A673 (cell line): Measurements from ENCODE around the gene THUMPD1. TPM values are rescaled to one million over a fixed set of nuclear protein-coding genes. Genes with fewer than 3 reads are reported as not detected.

Experiments used
- BruUV-seq: library from RNA; stranded (reverse); fragments of 400-500 nt; replicated peaks from 2 replicates; lab custom pipeline; 2021; lab: Mats Ljungman, UMichigan
- CTCF ChIA-PET: fragments of 300-600 bp; sonication (Branson Sonifier 250); formaldehyde crosslinking; loops from one replicate; lab custom pipeline; 2022; ENCODE audit warnings: antibody characterized with exemption; lab: Charles Lee
- POLR2A ChIA-PET: fragments of 300-600 bp; sonication (Branson Sonifier 250); formaldehyde crosslinking; loops from one replicate; lab custom pipeline; 2022; ENCODE audit warnings: antibody characterized with exemption; ENCODE audit not compliant: low non-redundant PET; lab: Charles Lee
- DNase-seq: peaks from one replicate; pipeline ENCODE4 v3.0.0-alpha.2; 2015; ENCODE audit warnings: low spot score
- H3K27ac ChIP-seq: fragments of 200-600 bp; sonication (generic); 2 replicates; pipeline ENCODE4 v1.5.1; 2016; ENCODE audit warnings: mixed run types, low read depth, mild to moderate bottlenecking, mixed read lengths, antibody characterized with exemption, low read length; ENCODE audit not compliant: poor library complexity, severe bottlenecking
- H3K27me3 ChIP-seq: fragments of 200-600 bp; sonication (generic); replicated peaks from 2 replicates; pipeline ENCODE4 v1.6.1; 2017; ENCODE audit warnings: mixed run types, low read depth, mild to moderate bottlenecking, mixed read lengths, antibody characterized with exemption, low read length; ENCODE audit not compliant: insufficient read depth, poor library complexity
- H3K36me3 ChIP-seq: fragments of 200-600 bp; sonication (generic); 2 replicates; pipeline ENCODE4 v1.6.1; 2016; ENCODE audit warnings: mixed run types, mild to moderate bottlenecking, mixed read lengths, antibody characterized with exemption, low read length; ENCODE audit not compliant: insufficient read depth, poor library complexity, severe bottlenecking
- H3K4me1 ChIP-seq: fragments of 200-600 bp; sonication (generic); 2 replicates; pipeline ENCODE4 v1.6.1; 2017; ENCODE audit warnings: mixed run types, mild to moderate bottlenecking, mixed read lengths, antibody characterized with exemption, low read length; ENCODE audit not compliant: insufficient read depth, poor library complexity, severe bottlenecking
- H3K4me3 ChIP-seq: fragments of 200-600 bp; sonication (generic); 2 replicates; pipeline ENCODE4 v1.5.1; 2016; ENCODE audit warnings: low read depth, mixed run types, mild to moderate bottlenecking, mixed read lengths, low read length; ENCODE audit not compliant: poor library complexity, severe bottlenecking
- H3K9me3 ChIP-seq: fragments of 200-600 bp; sonication (generic); 2 replicates; pipeline ENCODE4 v1.6.1; 2016; ENCODE audit warnings: mixed run types, low read depth, mild to moderate bottlenecking, mixed read lengths, antibody characterized with exemption, low read length; ENCODE audit not compliant: poor library complexity, severe bottlenecking
- EZH2 ChIP-seq: fragments of 200-600 bp; sonication (generic); IDR thresholded peaks from 2 replicates; pipeline ENCODE4 v1.6.1; 2017; ENCODE audit warnings: borderline replicate concordance, low read depth, mild to moderate bottlenecking, mixed read lengths, antibody characterized with exemption, low read length; ENCODE audit not compliant: poor library complexity, severe bottlenecking
- intact Hi-C: fragments of 100-400 bp; cut with micrococcal nuclease; formaldehyde crosslinking; loops from one replicate; pipeline ENCODE4 v1.10.0; 2022; ENCODE audit not compliant: unreplicated experiment
- total RNA-seq: library from RNA; stranded (reverse); gene quantifications from 2 replicates; pipeline ENCODE4 v1.2.3, GENCODE V29; 2021
- TF ChIP-seq, protein P1 (sequence below): fragments of 300-800, 200-600 bp; sonication (generic); conservative IDR thresholded peaks from 2 replicates; pipeline ENCODE4 v1.5.1; 2017; ENCODE audit warnings: low read depth, mild to moderate bottlenecking, antibody characterized with exemption, low read length, moderate library complexity, mixed read lengths

THUMPD1 gene
- total RNA-seq, 1 experiment from 2014 or later, result 29.9 TPM

DNA sequence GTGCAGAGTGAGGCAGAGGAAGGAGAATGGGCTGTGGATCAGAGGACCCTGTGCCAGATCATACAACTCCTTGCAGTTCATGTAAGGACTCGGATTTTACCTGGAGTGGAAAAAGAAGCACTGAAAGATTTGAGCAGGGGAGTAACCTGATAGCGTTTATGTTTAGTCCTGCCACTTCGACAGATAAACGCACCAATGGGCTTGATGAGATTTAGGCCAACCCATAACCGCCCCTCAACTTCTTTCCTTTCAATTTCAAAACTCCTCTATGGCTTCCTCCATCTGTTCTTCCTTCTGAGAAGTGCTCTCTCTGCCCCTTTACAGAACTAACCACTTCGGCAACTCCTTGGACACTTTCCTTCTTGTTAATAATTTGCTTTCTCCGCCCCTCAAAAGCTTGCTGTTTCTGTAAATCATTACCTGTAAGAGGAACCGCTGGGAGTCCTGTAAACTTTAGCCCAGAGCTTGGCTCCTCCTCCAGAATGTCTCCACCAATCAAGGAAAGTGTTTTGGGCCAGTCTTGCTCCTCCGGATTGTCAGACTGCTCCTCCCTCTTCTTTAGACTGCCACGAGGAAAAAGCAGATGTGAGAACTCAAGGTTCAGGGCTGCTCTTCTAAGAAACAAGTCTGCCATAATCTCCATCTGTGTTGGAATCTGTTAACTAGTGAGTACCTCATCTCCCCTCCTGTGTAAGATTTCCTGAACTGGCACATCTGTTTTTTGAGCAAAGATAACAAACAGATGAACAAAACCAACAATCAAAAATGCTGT is 22.0 kb upstream of the THUMPD1 start, which contains the start of gene ACSM3:
Gene ACSM3 (plus strand): TSS at position 554 of the 772 bp plus-strand sequence. CDS start 6,021 bp downstream, outside the sequence.
- peaks cover 4% of the 10 kb centered on the region for H3K9me3 ChIP-seq
- no TSS peak for BruUV-seq
- ChIA-PET CTCF (no interaction called here), POLR2A (no interaction called here)
- DNase-seq, result peak; percentile 73
- peaks cover 15% of the 10 kb centered on the region for H3K27me3 ChIP-seq
- no peak within 1 kb of the TSS for H3K27ac ChIP-seq
- H3K4me1 ChIP-seq, result peaks cover 4% of the 10 kb centered on the region
- intact Hi-C loops, result no loop called here
- no peaks in the 10 kb centered on the region for H3K36me3 ChIP-seq
- TF ChIP-seq, protein P1, sequence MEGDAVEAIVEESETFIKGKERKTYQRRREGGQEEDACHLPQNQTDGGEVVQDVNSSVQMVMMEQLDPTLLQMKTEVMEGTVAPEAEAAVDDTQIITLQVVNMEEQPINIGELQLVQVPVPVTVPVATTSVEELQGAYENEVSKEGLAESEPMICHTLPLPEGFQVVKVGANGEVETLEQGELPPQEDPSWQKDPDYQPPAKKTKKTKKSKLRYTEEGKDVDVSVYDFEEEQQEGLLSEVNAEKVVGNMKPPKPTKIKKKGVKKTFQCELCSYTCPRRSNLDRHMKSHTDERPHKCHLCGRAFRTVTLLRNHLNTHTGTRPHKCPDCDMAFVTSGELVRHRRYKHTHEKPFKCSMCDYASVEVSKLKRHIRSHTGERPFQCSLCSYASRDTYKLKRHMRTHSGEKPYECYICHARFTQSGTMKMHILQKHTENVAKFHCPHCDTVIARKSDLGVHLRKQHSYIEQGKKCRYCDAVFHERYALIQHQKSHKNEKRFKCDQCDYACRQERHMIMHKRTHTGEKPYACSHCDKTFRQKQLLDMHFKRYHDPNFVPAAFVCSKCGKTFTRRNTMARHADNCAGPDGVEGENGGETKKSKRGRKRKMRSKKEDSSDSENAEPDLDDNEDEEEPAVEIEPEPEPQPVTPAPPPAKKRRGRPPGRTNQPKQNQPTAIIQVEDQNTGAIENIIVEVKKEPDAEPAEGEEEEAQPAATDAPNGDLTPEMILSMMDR, result no peak
- no peak for TF ChIP-seq EZH2
- H3K4me3 ChIP-seq, result peak within 1 kb of the TSS; percentile 48

DNA sequence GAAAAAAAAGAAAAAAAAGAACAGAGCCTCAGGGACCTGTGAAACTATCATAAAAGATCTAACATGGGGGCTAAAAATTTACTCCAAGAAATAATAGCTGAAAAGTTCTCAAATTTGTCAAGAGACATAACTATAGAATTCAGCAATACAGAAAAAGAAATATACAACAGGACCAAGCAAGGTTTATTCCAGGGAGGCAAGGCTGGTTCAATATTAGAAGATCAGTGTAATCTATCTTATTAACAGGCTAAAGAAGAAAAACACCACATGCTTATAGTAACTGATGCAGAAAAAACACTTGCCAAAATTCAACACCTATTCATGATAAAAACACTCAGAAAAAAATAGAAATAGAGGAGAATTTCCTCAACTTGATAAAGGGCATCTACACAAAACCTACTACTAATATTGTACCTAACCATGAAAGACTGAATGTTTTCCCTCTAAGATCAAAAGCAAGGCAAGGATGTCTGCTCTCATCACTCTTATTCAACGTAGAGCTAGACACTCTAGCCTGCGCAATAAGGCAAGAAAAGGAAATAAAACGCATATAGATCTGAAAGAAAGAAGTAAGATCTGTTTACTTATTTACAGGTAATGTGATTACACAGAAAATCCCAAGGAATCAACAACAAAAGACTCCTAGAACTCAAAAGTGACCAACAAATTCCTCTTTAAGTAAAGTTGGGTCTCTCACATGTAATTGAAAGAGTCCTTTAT is 20.9 kb upstream of the THUMPD1 start:
- no peaks in the 10 kb centered on the region for H3K36me3 ChIP-seq
- no peak overlapping the region for H3K27ac ChIP-seq
- TF ChIP-seq, protein P1, result no peak
- no peak for TF ChIP-seq EZH2
- H3K4me1 ChIP-seq, result peaks cover 4% of the 10 kb centered on the region
- no peak for DNase-seq
- intact Hi-C loops, result no loop called here
- peaks cover 15% of the 10 kb centered on the region for H3K27me3 ChIP-seq
- H3K4me3 ChIP-seq, result no peak overlapping the region
- H3K9me3 ChIP-seq, result peaks cover 4% of the 10 kb centered on the region
- ChIA-PET POLR2A (no interaction called here), CTCF (no interaction called here)
- BruUV-seq, result no TSS peak

DNA sequence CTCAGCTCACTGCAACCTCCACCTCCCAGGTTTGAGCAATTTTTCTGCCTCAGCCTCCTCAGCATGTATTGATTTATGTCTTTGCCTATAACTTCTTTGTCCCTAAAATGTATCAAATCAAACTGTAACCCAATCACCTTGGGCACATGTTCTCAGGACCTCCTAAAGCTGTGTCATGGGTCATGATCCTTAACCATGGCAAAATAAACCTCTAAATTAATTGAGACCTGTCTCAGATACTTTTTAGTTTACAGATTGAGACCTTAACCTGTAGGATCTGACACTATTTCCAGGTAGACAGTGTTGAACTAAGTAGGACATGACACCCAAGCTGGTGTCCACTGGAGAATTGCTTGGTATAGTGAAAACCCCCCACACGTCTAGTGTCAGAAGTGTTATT is 19.6 kb upstream of the THUMPD1 start:
- Histone ChIP-seq H3K36me3 (no peaks in the 10 kb centered on the region), H3K27me3 (peaks cover 14% of the 10 kb centered on the region), H3K27ac (no peak overlapping the region), H3K9me3 (peaks cover 4% of the 10 kb centered on the region), H3K4me1 (peaks cover 4% of the 10 kb centered on the region), H3K4me3 (no peak overlapping the region)
- ChIA-PET CTCF (no interaction called here), POLR2A (no interaction called here)
- intact Hi-C loops, result no loop called here
- TF ChIP-seq, protein P1, result no peak
- DNase-seq, result no peak
- no TSS peak for BruUV-seq
